ENCODE data around the gene TRIM54.

The TRIM54 gene

GRCh38 chr2:27305516-27305915 is 23.3 kb downstream of the TRIM54 start:
- no peak overlapping the region for H3K4me3 ChIP-seq (replicated peaks; ENCODE audit: low read depth, low read length)
- DNase-seq (ENCODE audit: extremely low read depth, low read depth) = no peak
- no peak for TF ChIP-seq CTCF (IDR thresholded peaks at IDR 0.05; ENCODE audit: low read depth, low read length, missing control alignments)

- DNase-seq (ENCODE audit: extremely low read depth, low read depth) = no peak
- TF ChIP-seq CTCF (IDR thresholded peaks at IDR 0.05; ENCODE audit: low read depth, low read length, missing control alignments) = no peak
- H3K4me3 ChIP-seq (replicated peaks; ENCODE audit: low read depth, low read length) = no peak overlapping the region
Measured at GRCh38 chr2:27306136-27306535, 23.9 kb downstream of the TRIM54 start.

GRCh38 chr2:27306573-27307286 is 24.5 kb downstream of the TRIM54 start:
- TF ChIP-seq CTCF (IDR thresholded peaks at IDR 0.05; ENCODE audit: low read depth, low read length, missing control alignments) = peak; percentile 12
- H3K4me3 ChIP-seq (replicated peaks; ENCODE audit: low read depth, low read length) = no peak overlapping the region
- DNase-seq (ENCODE audit: extremely low read depth, low read depth) = no peak

GRCh38 chr2:27307287-27307544 is 25.0 kb downstream of the TRIM54 start:
- no peak for TF ChIP-seq CTCF (IDR thresholded peaks at IDR 0.05; ENCODE audit: low read depth, low read length, missing control alignments)
- DNase-seq (ENCODE audit: extremely low read depth, low read depth) = no peak
- no peak overlapping the region for H3K4me3 ChIP-seq (replicated peaks; ENCODE audit: low read depth, low read length)

GRCh38 chr2:27307545-27308358 is 25.5 kb downstream of the TRIM54 start:
- TF ChIP-seq CTCF (IDR thresholded peaks at IDR 0.05; ENCODE audit: low read depth, low read length, missing control alignments) = no peak
- no peak overlapping the region for H3K4me3 ChIP-seq (replicated peaks; ENCODE audit: low read depth, low read length)
- DNase-seq (ENCODE audit: extremely low read depth, low read depth) = no peak

- DNase-seq (ENCODE audit: extremely low read depth, low read depth) = no peak
- no peak for TF ChIP-seq CTCF (IDR thresholded peaks at IDR 0.05; ENCODE audit: low read depth, low read length, missing control alignments)
- H3K4me3 ChIP-seq (replicated peaks; ENCODE audit: low read depth, low read length) = no peak within 1 kb of the TSS
Measured at GRCh38 chr2:27308359-27308881, 26.2 kb downstream of the TRIM54 start, which contains the start of gene UCN. UCN (minus strand) TSS chr2:27308445; CDS start chr2:27307895, 550 bp downstream.
